HEK293T (cell line): ENCODE results near the gene ARMC5.
A peak's percentile ranks its signal among the peaks of the same experiment; 100 is the strongest.

Experiments
- CTCF ChIA-PET: fragments of 350-600 bp; formaldehyde crosslinking; extraction: SDS; loops from one replicate; lab custom pipeline; 2021; ENCODE audit warnings: antibody characterized with exemption, inconsistent platforms; lab: Yijun Ruan, JAX
- POLR2A ChIA-PET: fragments of 350-600 bp; formaldehyde crosslinking; extraction: SDS; loops from one replicate; lab custom pipeline; 2020; ENCODE audit warnings: antibody characterized with exemption, inconsistent platforms; lab: Yijun Ruan, JAX
- DNase-seq: peaks from one replicate; pipeline ENCODE4 v3.0.0; 2012; ENCODE audit warnings: mixed read lengths; ENCODE audit errors: extremely low spot score
- ARNT ChIP-seq: fragments of 450-650 bp; IDR thresholded peaks from 2 replicates; pipeline ENCODE4 v1.6.1; 2017; ENCODE audit warnings: mild to moderate bottlenecking
- BHLHE40 ChIP-seq: fragments of 450-650 bp; IDR thresholded peaks from 2 replicates; pipeline ENCODE4 v1.6.1; 2016; ENCODE audit warnings: mild to moderate bottlenecking, moderate library complexity, borderline replicate concordance
- CTBP1 ChIP-seq: fragments of 450-650 bp; IDR thresholded peaks from 2 replicates; pipeline ENCODE4 v1.6.1; 2016; ENCODE audit warnings: borderline replicate concordance
- ELF4 ChIP-seq: fragments of 450-650 bp; IDR thresholded peaks from 2 replicates; pipeline ENCODE4 v1.6.1; 2017; ENCODE audit warnings: antibody characterized with exemption
- FOXA1 ChIP-seq: fragments of 450-650 bp; IDR thresholded peaks from 2 replicates; pipeline ENCODE4 v1.6.1; 2016; ENCODE audit warnings: mild to moderate bottlenecking
- FOXK2 ChIP-seq: fragments of 450-650 bp; IDR thresholded peaks from 2 replicates; pipeline ENCODE4 v1.6.1; 2016; ENCODE audit warnings: mild to moderate bottlenecking
- FOXM1 ChIP-seq: fragments of 450-650 bp; IDR thresholded peaks from 2 replicates; pipeline ENCODE4 v1.6.1; 2017; ENCODE audit warnings: mild to moderate bottlenecking, borderline replicate concordance
- HDGF ChIP-seq: fragments of 450-650 bp; IDR thresholded peaks from 2 replicates; pipeline ENCODE4 v1.6.1; 2017; ENCODE audit warnings: antibody characterized with exemption, borderline replicate concordance
- L3MBTL2 ChIP-seq: fragments of 450-650 bp; conservative IDR thresholded peaks from 2 replicates; pipeline ENCODE4 v1.6.1; 2016; ENCODE audit warnings: mild to moderate bottlenecking
- LEF1 ChIP-seq: fragments of 450-650 bp; IDR thresholded peaks from 2 replicates; pipeline ENCODE4 v1.6.1; 2017; ENCODE audit warnings: mild to moderate bottlenecking, borderline replicate concordance
- NFRKB ChIP-seq: fragments of 450-650 bp; IDR thresholded peaks from 2 replicates; pipeline ENCODE4 v1.6.1; 2016; ENCODE audit warnings: mild to moderate bottlenecking, moderate library complexity
- SP1 ChIP-seq: fragments of 450-650 bp; IDR thresholded peaks from 2 replicates; pipeline ENCODE4 v1.6.1; 2017
- SUZ12 ChIP-seq: fragments of 450-650 bp; IDR thresholded peaks from 2 replicates; pipeline ENCODE4 v1.6.1; 2016; ENCODE audit warnings: mild to moderate bottlenecking
- TARDBP ChIP-seq: fragments of 450-650 bp; IDR thresholded peaks from 2 replicates; pipeline ENCODE4 v1.6.1; 2016
- ZNF384 ChIP-seq: fragments of 450-650 bp; IDR thresholded peaks from 2 replicates; pipeline ENCODE4 v1.6.1; 2016
- TF ChIP-seq, protein P1 (sequence below): fragments of 450-650 bp; IDR thresholded peaks from 2 replicates; pipeline ENCODE4 v1.6.1; 2016

ARMC5 gene

GRCh38 chr16:31453255-31454204 lies 5.8 kb upstream of the ARMC5 start:
- no peak for DNase-seq
- ChIA-PET POLR2A (interaction anchor here (0.7 to 3.5 kb wide), 5 partner anchors 11 to 336 kb away, joined by 3 to 20 read pairs (median 4); partner anchors contain the start of genes KAT8, TGFB1I1 and ZNF843), CTCF (interaction anchor here (0.9 to 1.0 kb wide), 2 partner anchors 11 to 311 kb away, joined by 3 read pairs; partner anchors contain the start of gene ZNF843)
- TF ChIP-seq TARDBP, result no peak
- no peak for TF ChIP-seq HDGF
- no peak for TF ChIP-seq BHLHE40
- no peak for TF ChIP-seq LEF1
- TF ChIP-seq, protein P1, sequence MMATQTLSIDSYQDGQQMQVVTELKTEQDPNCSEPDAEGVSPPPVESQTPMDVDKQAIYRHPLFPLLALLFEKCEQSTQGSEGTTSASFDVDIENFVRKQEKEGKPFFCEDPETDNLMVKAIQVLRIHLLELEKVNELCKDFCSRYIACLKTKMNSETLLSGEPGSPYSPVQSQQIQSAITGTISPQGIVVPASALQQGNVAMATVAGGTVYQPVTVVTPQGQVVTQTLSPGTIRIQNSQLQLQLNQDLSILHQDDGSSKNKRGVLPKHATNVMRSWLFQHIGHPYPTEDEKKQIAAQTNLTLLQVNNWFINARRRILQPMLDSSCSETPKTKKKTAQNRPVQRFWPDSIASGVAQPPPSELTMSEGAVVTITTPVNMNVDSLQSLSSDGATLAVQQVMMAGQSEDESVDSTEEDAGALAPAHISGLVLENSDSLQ, result no peak
- no peak for TF ChIP-seq L3MBTL2
- TF ChIP-seq SP1, result no peak
- no peak for TF ChIP-seq ARNT
- no peak for TF ChIP-seq NFRKB
- no peak for TF ChIP-seq CTBP1
- no peak for TF ChIP-seq FOXM1

DNA sequence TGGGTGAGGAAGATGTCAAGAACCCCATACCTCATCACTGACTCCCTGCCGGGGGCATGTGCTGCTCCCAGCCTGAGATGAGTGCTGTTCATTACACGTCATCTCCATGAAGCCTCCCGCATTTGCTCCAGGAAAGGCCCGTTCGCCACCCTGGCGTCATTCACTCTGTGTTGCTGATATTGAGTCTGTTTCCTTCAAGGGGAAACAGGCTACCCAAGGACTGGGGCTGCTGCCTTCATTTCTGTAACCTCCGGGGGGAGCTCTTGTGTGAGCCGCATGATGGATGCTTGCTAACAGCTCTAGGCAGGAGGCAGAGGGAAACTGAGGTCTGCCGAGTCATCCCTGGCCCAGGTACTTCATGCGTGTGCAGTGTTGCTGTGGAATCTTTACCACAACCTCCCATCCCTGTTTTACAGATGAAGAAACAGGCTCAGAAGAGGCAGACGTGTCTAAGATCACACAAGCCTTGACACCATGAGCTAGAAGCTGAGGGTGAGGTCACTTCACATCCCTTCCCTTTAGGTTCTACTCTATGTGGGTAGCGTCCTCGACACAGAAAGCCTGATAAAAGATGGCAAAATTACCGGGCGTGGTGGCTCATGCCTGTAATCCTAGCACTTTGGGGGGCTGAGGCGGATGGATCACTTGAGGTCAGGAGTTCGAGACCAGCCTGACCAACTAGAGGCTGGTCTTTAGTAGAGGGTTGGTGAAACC lies 3.5 kb upstream of the ARMC5 start:
- DNase-seq, result no peak
- ChIA-PET POLR2A (interaction anchor here (1.0 kb wide), 2 partner anchors 16 to 53 kb away, joined by 3 read pairs; partner anchors contain the start of genes RUSF1 and TGFB1I1), CTCF (interaction anchor here (0.5 to 1.2 kb wide), 6 partner anchors 12 to 645 kb away, joined by 3 to 5 read pairs (median 4); partner anchors contain the start of gene ZNF843)
- TF ChIP-seq ZNF384, result no peak
- no peak for TF ChIP-seq SUZ12
- TF ChIP-seq, protein P1, result no peak
- no peak for TF ChIP-seq SP1
- TF ChIP-seq FOXK2, result no peak
- TF ChIP-seq L3MBTL2, result no peak
- TF ChIP-seq FOXA1, result no peak
- no peak for TF ChIP-seq NFRKB
- TF ChIP-seq CTBP1, result no peak
- TF ChIP-seq ARNT, result no peak
- TF ChIP-seq TARDBP, result no peak
- no peak for TF ChIP-seq HDGF
- TF ChIP-seq FOXM1, result no peak
- TF ChIP-seq LEF1, result no peak
- no peak for TF ChIP-seq ELF4
- no peak for TF ChIP-seq BHLHE40

DNA sequence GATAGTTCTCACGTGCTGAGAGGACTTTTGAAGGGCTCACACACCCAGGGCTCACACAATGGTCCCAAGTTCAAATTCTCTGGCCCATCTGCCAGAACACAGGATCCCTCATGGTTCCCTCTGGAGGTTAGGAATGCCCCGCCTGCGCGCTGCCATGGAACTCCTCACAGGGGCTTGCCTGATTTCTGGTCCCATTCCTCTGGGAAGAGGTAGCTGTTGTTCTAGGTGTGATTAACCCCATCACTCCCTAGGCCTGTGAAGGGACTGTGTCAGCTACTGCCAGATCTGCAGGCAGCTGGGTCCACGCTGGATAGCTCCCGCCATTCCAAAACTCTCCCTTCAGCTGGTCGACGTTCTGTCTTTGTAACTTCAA lies 2.3 kb upstream of the ARMC5 start:
- ChIA-PET CTCF (no interaction called here), POLR2A (interaction anchor here (2.2 kb wide), 1 partner anchor 14 kb away, joined by 11 read pairs; the partner anchor contains the start of gene ZNF843)
- DNase-seq, result no peak
- TF ChIP-seq ARNT, result no peak
- no peak for TF ChIP-seq ZNF384
- TF ChIP-seq L3MBTL2, result no peak; the same call in 1 of the 2 replicates
- no peak for TF ChIP-seq CTBP1
- no peak for TF ChIP-seq FOXM1

DNA sequence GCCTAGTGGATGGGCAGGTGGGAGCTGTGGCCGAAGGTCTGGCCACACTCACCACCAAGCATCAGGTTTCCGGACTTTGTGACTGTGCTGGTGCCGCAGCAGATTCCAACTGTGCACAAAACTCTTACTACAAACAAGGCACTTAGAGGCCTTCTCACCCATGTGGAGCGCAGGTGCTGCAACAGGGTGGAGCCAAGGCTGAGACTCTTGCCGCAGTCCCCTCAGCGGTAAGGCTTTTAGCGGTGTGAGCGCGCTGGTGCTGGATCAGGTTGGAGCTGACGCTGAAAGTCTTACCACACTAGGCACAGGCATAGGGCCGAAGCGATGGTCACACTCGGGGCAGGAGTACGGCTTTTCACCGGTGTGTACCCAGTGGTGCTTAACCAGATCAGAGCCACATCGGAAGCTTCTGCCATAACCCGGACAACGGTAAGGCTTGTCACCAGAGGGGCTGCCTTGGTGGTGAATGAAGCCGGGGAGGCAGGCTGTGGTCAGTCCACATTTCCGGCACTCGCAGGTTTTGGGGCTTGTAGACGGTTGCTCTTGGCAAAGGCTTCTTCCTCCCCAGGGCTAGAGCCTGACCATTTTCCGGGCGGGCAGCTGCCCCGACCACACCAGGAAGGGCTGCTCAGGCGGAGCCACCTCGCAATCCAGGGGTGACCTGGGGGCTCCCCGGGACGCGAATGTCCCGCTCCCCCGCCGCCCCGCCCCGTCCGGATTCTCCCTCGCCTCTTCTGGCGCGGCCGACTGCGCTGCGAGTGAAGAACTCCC lies 1.0 kb upstream of the ARMC5 start:
- DNase-seq, result no peak
- ChIA-PET POLR2A (interaction anchor here (1.4 to 5.4 kb wide), 7 partner anchors 13 to 278 kb away, joined by 3 to 27 read pairs (median 7); partner anchors contain the start of genes RUSF1, SLC5A2, TGFB1I1 and ZNF843), CTCF (interaction anchor here (1.3 kb wide), 1 partner anchor 15 kb away, joined by 5 read pairs; no protein-coding TSS in a partner anchor)
- no peak for TF ChIP-seq CTBP1
- TF ChIP-seq L3MBTL2, result peak; percentile 48; the same call in 1 of the 2 replicates
- TF ChIP-seq ELF4, result no peak
- TF ChIP-seq ZNF384, result no peak
- TF ChIP-seq, protein P1, result no peak
- no peak for TF ChIP-seq SP1
- TF ChIP-seq FOXM1, result no peak
